HEK293 (cell line): ENCODE results near the gene YWHAE.

Source experiments
- PATZ1 ChIP-seq: fragments of 450-650 bp; formaldehyde crosslinking; IDR thresholded peaks from 2 replicates; pipeline ENCODE4 v1.5.1; 2016; ENCODE audit warnings: missing biosample characterization, missing genetic modification characterization
- TRIM28 ChIP-seq: IDR thresholded peaks from 2 replicates; pipeline ENCODE4 v1.6.1; 2011; ENCODE audit warnings: low read length, control low read depth, borderline replicate concordance
- ZBTB8A ChIP-seq: fragments of 450-650 bp; formaldehyde crosslinking; IDR thresholded peaks from 2 replicates; pipeline ENCODE4 v1.5.1; 2016; ENCODE audit warnings: missing biosample characterization, missing genetic modification characterization
- ZFP41 ChIP-seq: fragments of 450-650 bp; formaldehyde crosslinking; IDR thresholded peaks from 2 replicates; pipeline ENCODE4 v1.5.1; 2016; ENCODE audit warnings: missing biosample characterization, missing genetic modification characterization, borderline replicate concordance
- ZIC2 ChIP-seq: fragments of 450-650 bp; formaldehyde crosslinking; IDR thresholded peaks from 2 replicates; pipeline ENCODE4 v1.5.1; 2016; ENCODE audit warnings: missing biosample characterization, missing genetic modification characterization
- ZNF223 ChIP-seq: fragments of 450-650 bp; formaldehyde crosslinking; IDR thresholded peaks from 2 replicates; pipeline ENCODE4 v1.5.1; 2016; ENCODE audit warnings: missing biosample characterization, missing genetic modification characterization
- ZNF23 ChIP-seq: fragments of 450-650 bp; formaldehyde crosslinking; IDR thresholded peaks from 2 replicates; pipeline ENCODE4 v1.5.1; 2016; ENCODE audit warnings: missing biosample characterization, missing genetic modification characterization, borderline replicate concordance
- ZNF239 ChIP-seq: fragments of 450-650 bp; formaldehyde crosslinking; IDR thresholded peaks from 2 replicates; pipeline ENCODE4 v1.5.1; 2016; ENCODE audit warnings: missing biosample characterization, missing genetic modification characterization
- ZNF518A ChIP-seq: fragments of 450-650 bp; formaldehyde crosslinking; conservative IDR thresholded peaks from 2 replicates; pipeline ENCODE4 v1.5.1; 2016; ENCODE audit warnings: low read depth, missing biosample characterization, missing genetic modification characterization
- ZNF596 ChIP-seq: fragments of 450-650 bp; IDR thresholded peaks from 2 replicates; pipeline ENCODE4 v1.5.0; 2018; ENCODE audit warnings: missing biosample characterization, mild to moderate bottlenecking, missing genetic modification characterization, moderate library complexity
- TF ChIP-seq, protein P1 (sequence below): fragments of 450-650 bp; formaldehyde crosslinking; IDR thresholded peaks from 2 replicates; pipeline ENCODE4 v1.5.1; 2016; ENCODE audit warnings: missing biosample characterization, missing genetic modification characterization
- TF ChIP-seq, protein P2 (sequence below): fragments of 450-650 bp; formaldehyde crosslinking; IDR thresholded peaks from 2 replicates; pipeline ENCODE4 v1.5.1; 2016; ENCODE audit warnings: missing biosample characterization, missing genetic modification characterization
- TF ChIP-seq, protein P3 (sequence below): fragments of 450-650 bp; formaldehyde crosslinking; IDR thresholded peaks from 2 replicates; pipeline ENCODE4 v1.5.1; 2016; ENCODE audit warnings: missing biosample characterization, missing genetic modification characterization

DNA sequence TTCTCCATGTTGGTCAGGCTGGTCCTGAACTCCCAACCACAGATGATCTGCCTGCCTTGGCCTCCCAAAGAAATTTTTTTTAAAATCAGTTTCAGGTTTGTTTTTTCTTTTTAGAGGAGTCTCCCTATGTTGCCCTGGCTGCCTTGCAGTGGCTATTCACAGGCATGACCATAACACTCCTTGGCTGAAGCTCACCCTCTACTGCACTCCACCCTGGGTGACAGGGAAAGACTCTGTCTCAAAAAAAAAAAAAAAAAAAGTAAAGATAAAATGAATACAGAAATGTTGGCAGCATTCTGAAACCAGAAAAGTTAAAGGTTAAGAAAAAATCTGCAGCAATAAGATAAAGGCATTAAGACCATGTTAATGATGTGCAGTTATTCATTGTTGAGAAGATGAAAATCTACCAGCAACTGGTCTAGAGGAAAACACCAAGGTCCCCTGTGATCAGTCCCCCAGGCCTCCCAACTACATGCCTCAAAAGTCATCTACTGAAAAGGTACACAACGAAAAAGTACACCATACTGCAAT lies 15.1 kb downstream of the YWHAE start:
- TF ChIP-seq ZNF223 (tag by site-specific recombination) (no peak), ZNF239 (tag by site-specific recombination) (no peak), ZFP41 (tag by site-specific recombination) (no peak), TRIM28 (no peak), ZNF596 (tag by site-specific recombination) (no peak), PATZ1 (tag by site-specific recombination) (no peak), ZIC2 (tag by site-specific recombination) (no peak), ZNF23 (no peak), ZBTB8A (tag by site-specific recombination) (no peak), ZNF518A (tag by site-specific recombination) (no peak)
- TF ChIP-seq, protein P1, sequence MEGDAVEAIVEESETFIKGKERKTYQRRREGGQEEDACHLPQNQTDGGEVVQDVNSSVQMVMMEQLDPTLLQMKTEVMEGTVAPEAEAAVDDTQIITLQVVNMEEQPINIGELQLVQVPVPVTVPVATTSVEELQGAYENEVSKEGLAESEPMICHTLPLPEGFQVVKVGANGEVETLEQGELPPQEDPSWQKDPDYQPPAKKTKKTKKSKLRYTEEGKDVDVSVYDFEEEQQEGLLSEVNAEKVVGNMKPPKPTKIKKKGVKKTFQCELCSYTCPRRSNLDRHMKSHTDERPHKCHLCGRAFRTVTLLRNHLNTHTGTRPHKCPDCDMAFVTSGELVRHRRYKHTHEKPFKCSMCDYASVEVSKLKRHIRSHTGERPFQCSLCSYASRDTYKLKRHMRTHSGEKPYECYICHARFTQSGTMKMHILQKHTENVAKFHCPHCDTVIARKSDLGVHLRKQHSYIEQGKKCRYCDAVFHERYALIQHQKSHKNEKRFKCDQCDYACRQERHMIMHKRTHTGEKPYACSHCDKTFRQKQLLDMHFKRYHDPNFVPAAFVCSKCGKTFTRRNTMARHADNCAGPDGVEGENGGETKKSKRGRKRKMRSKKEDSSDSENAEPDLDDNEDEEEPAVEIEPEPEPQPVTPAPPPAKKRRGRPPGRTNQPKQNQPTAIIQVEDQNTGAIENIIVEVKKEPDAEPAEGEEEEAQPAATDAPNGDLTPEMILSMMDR = no peak
- TF ChIP-seq, protein P2, sequence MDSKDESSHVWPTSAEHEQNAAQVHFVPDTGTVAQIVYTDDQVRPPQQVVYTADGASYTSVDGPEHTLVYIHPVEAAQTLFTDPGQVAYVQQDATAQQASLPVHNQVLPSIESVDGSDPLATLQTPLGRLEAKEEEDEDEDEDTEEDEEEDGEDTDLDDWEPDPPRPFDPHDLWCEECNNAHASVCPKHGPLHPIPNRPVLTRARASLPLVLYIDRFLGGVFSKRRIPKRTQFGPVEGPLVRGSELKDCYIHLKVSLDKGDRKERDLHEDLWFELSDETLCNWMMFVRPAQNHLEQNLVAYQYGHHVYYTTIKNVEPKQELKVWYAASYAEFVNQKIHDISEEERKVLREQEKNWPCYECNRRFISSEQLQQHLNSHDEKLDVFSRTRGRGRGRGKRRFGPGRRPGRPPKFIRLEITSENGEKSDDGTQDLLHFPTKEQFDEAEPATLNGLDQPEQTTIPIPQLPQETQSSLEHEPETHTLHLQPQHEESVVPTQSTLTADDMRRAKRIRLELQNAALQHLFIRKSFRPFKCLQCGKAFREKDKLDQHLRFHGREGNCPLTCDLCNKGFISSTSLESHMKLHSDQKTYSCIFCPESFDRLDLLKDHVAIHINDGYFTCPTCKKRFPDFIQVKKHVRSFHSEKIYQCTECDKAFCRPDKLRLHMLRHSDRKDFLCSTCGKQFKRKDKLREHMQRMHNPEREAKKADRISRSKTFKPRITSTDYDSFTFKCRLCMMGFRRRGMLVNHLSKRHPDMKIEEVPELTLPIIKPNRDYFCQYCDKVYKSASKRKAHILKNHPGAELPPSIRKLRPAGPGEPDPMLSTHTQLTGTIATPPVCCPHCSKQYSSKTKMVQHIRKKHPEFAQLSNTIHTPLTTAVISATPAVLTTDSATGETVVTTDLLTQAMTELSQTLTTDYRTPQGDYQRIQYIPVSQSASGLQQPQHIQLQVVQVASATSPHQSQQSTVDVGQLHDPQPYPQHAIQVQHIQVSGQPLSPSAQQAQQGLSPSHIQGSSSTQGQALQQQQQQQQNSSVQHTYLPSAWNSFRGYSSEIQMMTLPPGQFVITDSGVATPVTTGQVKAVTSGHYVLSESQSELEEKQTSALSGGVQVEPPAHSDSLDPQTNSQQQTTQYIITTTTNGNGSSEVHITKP (tag by site-specific recombination) = no peak
- TF ChIP-seq, protein P3, sequence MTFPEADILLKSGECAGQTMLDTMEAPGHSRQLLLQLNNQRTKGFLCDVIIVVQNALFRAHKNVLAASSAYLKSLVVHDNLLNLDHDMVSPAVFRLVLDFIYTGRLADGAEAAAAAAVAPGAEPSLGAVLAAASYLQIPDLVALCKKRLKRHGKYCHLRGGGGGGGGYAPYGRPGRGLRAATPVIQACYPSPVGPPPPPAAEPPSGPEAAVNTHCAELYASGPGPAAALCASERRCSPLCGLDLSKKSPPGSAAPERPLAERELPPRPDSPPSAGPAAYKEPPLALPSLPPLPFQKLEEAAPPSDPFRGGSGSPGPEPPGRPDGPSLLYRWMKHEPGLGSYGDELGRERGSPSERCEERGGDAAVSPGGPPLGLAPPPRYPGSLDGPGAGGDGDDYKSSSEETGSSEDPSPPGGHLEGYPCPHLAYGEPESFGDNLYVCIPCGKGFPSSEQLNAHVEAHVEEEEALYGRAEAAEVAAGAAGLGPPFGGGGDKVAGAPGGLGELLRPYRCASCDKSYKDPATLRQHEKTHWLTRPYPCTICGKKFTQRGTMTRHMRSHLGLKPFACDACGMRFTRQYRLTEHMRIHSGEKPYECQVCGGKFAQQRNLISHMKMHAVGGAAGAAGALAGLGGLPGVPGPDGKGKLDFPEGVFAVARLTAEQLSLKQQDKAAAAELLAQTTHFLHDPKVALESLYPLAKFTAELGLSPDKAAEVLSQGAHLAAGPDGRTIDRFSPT (tag by site-specific recombination) = no peak
